Measurements from ENCODE around the gene FAM50A. TPM values are rescaled to one million over a fixed set of nuclear protein-coding genes. Genes with fewer than 3 reads are reported as not detected.
"Not testable (repeated sequence)": the region's sequence is repeated elsewhere in the genome, so short reads cannot be mapped to it uniquely, and the experiment has no call there.

FAM50A gene, protein sequence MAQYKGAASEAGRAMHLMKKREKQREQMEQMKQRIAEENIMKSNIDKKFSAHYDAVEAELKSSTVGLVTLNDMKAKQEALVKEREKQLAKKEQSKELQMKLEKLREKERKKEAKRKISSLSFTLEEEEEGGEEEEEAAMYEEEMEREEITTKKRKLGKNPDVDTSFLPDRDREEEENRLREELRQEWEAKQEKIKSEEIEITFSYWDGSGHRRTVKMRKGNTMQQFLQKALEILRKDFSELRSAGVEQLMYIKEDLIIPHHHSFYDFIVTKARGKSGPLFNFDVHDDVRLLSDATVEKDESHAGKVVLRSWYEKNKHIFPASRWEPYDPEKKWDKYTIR
- total RNA-seq = 10 to 100 TPM; 27.7 to 65.1 (median 41.2) TPM
- polyA plus RNA-seq = 100 to 1,000 TPM; 118 to 119 TPM
- long read RNA-seq, donor 1, transcript FAM50A-202 (13 exons, 1,352 nt) = major isoform, 89 of 122 reads
- long read RNA-seq, donor 1, partial matches to known transcripts = 20 of 122 reads
- long read RNA-seq, donor 1, other reads (novel, unspliced or antisense) = 9 of 122 reads
- long read RNA-seq, donor 2, transcript FAM50A-202 (13 exons, 1,352 nt) = major isoform, 21 of 39 reads
- long read RNA-seq, donor 2, partial matches to known transcripts = 8 of 39 reads
- long read RNA-seq, donor 2, other reads (novel, unspliced or antisense) = 10 of 39 reads
- long read RNA-seq, donor 3, transcript FAM50A-202 (13 exons, 1,352 nt) = major isoform, 96 of 135 reads
- long read RNA-seq, donor 3, partial matches to known transcripts = 26 of 135 reads
- long read RNA-seq, donor 3, other reads (novel, unspliced or antisense) = 9 of 135 reads

DNA sequence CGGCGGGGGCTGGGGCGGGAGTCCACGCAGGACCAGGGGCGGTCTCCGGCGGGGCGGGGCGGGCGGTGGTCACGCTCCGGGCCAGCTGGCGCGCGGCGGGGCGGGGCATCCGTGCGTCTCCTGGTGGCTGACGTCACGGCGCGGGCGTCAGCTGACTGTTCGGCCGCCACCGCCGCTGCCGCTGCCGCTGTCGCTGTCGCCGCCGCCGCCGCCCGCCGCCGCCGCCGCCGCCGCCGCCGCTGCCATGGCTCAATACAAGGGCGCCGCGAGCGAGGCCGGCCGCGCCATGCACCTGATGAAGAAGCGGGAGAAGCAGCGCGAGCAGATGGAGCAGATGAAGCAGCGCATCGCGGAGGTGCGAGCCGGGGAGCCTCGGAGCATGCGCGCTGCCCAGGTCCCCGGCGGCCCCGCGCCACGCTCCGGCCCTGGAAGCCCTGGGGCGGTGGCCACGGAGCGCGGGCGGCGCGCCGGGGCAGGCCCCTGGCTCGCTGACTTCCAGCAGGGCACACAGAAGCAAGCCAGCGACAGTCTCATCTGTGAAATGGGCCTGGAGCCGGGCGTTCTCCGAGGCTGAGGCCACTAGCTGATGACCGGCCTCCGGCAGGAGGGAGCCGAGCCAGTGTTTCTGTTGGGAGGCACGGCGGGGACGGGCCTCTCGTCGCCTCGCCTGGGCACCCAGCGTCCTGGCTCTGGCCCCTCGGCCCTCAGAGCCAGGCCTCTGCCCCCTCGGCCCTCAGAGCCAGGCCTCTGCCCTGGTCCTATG lies at the start of gene FAM50A:
Gene FAM50A, plus strand, starts transcription at position 150 of the 763 bp plus-strand sequence. Its CDS starts 95 bp downstream, at position 245.
- Histone ChIP-seq H3K4me3 (peak within 1 kb of the TSS; percentile 56 to 84 (median 68)), H3K27ac (peak within 1 kb of the TSS; percentile 53 to 91 (median 81)), H3K36me3 (peaks cover 0 to 55% (median 34%) of the 10 kb centered on the region in 9 donors), H3K4me1 (peaks cover 0 to 16% (median 10%) of the 10 kb centered on the region in 12 donors), H3K27me3 (no peaks in the 10 kb centered on the region), H3K9me3 (no peaks in the 10 kb centered on the region)
- peak; percentile 78 to 90 (median 88) for DNase-seq
- intact Hi-C loops (cut with DNase I) = loop anchor here in 1 of 10 donors (5.0 kb wide), 1 partner anchor 38 kb away; no protein-coding TSS in a partner anchor
- TF ChIP-seq, protein P1, sequence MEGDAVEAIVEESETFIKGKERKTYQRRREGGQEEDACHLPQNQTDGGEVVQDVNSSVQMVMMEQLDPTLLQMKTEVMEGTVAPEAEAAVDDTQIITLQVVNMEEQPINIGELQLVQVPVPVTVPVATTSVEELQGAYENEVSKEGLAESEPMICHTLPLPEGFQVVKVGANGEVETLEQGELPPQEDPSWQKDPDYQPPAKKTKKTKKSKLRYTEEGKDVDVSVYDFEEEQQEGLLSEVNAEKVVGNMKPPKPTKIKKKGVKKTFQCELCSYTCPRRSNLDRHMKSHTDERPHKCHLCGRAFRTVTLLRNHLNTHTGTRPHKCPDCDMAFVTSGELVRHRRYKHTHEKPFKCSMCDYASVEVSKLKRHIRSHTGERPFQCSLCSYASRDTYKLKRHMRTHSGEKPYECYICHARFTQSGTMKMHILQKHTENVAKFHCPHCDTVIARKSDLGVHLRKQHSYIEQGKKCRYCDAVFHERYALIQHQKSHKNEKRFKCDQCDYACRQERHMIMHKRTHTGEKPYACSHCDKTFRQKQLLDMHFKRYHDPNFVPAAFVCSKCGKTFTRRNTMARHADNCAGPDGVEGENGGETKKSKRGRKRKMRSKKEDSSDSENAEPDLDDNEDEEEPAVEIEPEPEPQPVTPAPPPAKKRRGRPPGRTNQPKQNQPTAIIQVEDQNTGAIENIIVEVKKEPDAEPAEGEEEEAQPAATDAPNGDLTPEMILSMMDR (IDR thresholded peaks at IDR 0.05) = no peak
- peak in 1 of 2 donors; percentile 6 for TF ChIP-seq POLR2A (IDR thresholded peaks at IDR 0.05)
- peak; percentile 54 to 92 (median 86) for ATAC-seq
- 1 to 43% (median 18%) methylated on average over 7 to 94 of the region's 94 CpGs for WGBS, 4 donors

DNA sequence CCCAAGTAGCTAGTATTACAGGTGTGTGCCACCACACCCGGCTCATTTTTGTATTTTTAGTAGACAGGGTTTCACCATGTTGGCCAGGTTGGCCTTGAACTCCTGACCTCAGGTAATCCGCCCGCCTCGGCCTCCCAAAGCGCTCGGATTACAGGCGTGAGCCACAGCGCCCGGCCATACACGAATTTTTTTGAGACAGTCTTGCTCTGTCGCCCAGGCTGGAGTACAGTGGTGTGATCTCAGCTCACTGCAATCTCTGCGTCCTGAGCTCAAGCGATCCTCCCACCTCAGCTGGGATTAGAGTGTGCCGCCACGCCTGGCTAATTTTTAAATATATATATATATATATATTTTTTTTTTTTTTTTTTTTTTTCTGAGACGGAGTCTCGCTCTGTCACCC lies 47.6 kb upstream of the FAM50A start:
- ATAC-seq, H3K27me3 ChIP-seq, H3K9me3 ChIP-seq, DNase-seq: not testable (repeated sequence)
- H3K27ac ChIP-seq = peak overlapping the region in 5 of 12 donors; percentile 99 to 100 (median 99)
- H3K36me3 ChIP-seq = peaks cover 0 to 25% (median 23%) of the 10 kb centered on the region in 9 donors
- intact Hi-C loops (cut with DNase I) = loop anchor here in 2 of 10 donors (5.0 kb wide), 4 partner anchors 81 to 141 kb away; partner anchors contain the start of genes FAM3A (in 1 of the 2), LAGE3 (in 1 of the 2) and SLC10A3 (in 1 of the 2)
- H3K4me3 ChIP-seq = peak overlapping the region in 3 of 12 donors; percentile 79 to 96 (median 96)
- WGBS, 4 donors = 86 to 95% (median 92%) methylated on average over 15 to 17 of the region's 17 CpGs
- peaks cover 0 to 16% (median 10%) of the 10 kb centered on the region in 12 donors for H3K4me1 ChIP-seq

- Histone ChIP-seq H3K27ac (peak overlapping the region; percentile 98 to 100 (median 98)), H3K27me3 (no peaks in the 10 kb centered on the region), H3K4me1 (peaks cover 0 to 16% (median 10%) of the 10 kb centered on the region in 12 donors), H3K9me3 (no peaks in the 10 kb centered on the region), H3K36me3 (peaks cover 0 to 31% (median 24%) of the 10 kb centered on the region in 9 donors), H3K4me3 (peak overlapping the region; percentile 11 to 99 (median 82))
- ATAC-seq = peak; percentile 63 to 86 (median 82)
- peak; percentile 73 to 88 (median 85) for DNase-seq
- 4 to 61% (median 27%) methylated on average over 37 to 53 of the region's 53 CpGs for WGBS, 4 donors
- TF ChIP-seq, protein P1 (IDR thresholded peaks at IDR 0.05) = no peak
- no peak for TF ChIP-seq POLR2A (IDR thresholded peaks at IDR 0.05)
- intact Hi-C loops (cut with DNase I) = loop anchor here in 2 of 10 donors (5.0 kb wide), 4 partner anchors 80 to 140 kb away; partner anchors contain the start of genes FAM3A (in 1 of the 2), LAGE3 (in 1 of the 2) and SLC10A3 (in 1 of the 2)
Measured at GRCh38 chrX:154396973-154397887, 46.7 kb upstream of the FAM50A start.

Data from heart left ventricle (tissue), 16 donors.